GM10248 (cell line): Measurements from ENCODE around the gene TSLP.

Experiments used
- CTCF ChIA-PET: fragments of 300-600 bp; sonication (Branson Sonifier 250); formaldehyde crosslinking; extraction: SDS; loops from one replicate; lab custom pipeline; 2021; ENCODE audit warnings: antibody characterized with exemption; lab: Yijun Ruan, JAX
- POLR2A ChIA-PET: fragments of 350-650 bp; sonication (Branson Sonifier 250); formaldehyde crosslinking; extraction: SDS; loops from one replicate; lab custom pipeline; 2020; ENCODE audit warnings: antibody characterized with exemption; lab: Yijun Ruan, JAX
- DNase-seq: peaks from one replicate; pipeline ENCODE4 v3.0.0; 2012; ENCODE audit errors: extremely low spot score
- TF ChIP-seq, protein P1 (sequence below): IDR thresholded peaks from 2 replicates; pipeline ENCODE4 v1.5.1; 2012; ENCODE audit warnings: mild to moderate bottlenecking, low read depth; ENCODE audit errors: extremely low read depth, missing control alignments, control extremely low read depth

The TSLP gene

GRCh38 chr5:111071413-111071812 lies at the start of gene TSLP:
Gene TSLP, plus strand, starts transcription at chr5:111071713. Its CDS starts 178 bp downstream, at chr5:111071891.
- no peak for DNase-seq
- POLR2A ChIA-PET, result no interaction called here
- TF ChIP-seq, protein P1, sequence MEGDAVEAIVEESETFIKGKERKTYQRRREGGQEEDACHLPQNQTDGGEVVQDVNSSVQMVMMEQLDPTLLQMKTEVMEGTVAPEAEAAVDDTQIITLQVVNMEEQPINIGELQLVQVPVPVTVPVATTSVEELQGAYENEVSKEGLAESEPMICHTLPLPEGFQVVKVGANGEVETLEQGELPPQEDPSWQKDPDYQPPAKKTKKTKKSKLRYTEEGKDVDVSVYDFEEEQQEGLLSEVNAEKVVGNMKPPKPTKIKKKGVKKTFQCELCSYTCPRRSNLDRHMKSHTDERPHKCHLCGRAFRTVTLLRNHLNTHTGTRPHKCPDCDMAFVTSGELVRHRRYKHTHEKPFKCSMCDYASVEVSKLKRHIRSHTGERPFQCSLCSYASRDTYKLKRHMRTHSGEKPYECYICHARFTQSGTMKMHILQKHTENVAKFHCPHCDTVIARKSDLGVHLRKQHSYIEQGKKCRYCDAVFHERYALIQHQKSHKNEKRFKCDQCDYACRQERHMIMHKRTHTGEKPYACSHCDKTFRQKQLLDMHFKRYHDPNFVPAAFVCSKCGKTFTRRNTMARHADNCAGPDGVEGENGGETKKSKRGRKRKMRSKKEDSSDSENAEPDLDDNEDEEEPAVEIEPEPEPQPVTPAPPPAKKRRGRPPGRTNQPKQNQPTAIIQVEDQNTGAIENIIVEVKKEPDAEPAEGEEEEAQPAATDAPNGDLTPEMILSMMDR, result no peak
- CTCF ChIA-PET, result interaction anchor here (1.1 kb wide), 1 partner anchor 11 kb away, joined by 3 read pairs; no protein-coding TSS in a partner anchor

DNA sequence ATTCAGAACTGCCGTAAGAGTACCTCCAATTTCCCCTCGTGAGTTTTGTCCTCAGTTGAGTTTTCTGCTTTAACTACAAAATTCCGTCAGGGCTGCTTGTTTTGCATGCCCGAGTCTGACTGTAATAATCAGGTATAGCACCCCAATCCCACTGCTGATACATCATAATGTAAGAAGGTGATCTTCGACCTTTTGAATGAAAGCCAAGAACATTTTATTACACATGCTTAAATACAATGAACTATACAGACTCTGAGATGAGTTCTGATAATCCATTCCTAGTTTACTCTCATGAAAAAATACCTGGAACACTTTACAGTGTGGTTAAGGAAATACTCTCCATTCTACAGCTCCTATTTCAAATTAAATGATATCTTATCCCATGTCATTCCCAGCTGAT lies 49.2 kb upstream of the TSLP start:
- ChIA-PET POLR2A (no interaction called here), CTCF (no interaction called here)
- TF ChIP-seq, protein P1, result no peak
- no peak for DNase-seq

DNA sequence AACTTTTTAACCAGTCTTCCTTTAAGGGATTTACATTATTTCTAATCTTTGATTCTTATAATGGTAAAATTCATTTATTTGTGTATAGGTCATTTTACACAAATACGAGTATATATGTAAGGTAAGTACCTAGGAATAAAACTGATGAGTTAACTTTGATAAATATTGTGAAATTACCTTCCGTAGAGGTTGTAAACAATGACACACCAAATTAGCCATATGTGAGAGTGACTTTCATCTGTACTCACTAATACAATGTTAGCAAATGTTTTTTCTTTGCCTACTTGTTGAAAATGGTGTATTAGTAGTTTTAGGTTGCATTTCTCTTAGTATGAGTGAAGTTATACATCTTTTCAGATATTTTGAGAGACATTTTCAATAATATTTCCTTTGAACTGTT lies 42.6 kb upstream of the TSLP start:
- POLR2A ChIA-PET, result no interaction called here
- DNase-seq, result no peak
- CTCF ChIA-PET, result no interaction called here
- TF ChIP-seq, protein P1, result no peak

GRCh38 chr5:111043712-111044506 lies 27.6 kb upstream of the TSLP start:
- TF ChIP-seq, protein P1, result no peak
- DNase-seq, result no peak
- CTCF ChIA-PET, result interaction anchor here (1.2 to 1.8 kb wide), 3 partner anchors 8 to 49 kb away, joined by 3 to 7 read pairs (median 3); no protein-coding TSS in a partner anchor
- POLR2A ChIA-PET, result no interaction called here

- TF ChIP-seq, protein P1, result no peak
- no peak for DNase-seq
- POLR2A ChIA-PET, result no interaction called here
- CTCF ChIA-PET, result no interaction called here
Observed at GRCh38 chr5:111058064-111058463, 13.4 kb upstream of the TSLP start.

DNA sequence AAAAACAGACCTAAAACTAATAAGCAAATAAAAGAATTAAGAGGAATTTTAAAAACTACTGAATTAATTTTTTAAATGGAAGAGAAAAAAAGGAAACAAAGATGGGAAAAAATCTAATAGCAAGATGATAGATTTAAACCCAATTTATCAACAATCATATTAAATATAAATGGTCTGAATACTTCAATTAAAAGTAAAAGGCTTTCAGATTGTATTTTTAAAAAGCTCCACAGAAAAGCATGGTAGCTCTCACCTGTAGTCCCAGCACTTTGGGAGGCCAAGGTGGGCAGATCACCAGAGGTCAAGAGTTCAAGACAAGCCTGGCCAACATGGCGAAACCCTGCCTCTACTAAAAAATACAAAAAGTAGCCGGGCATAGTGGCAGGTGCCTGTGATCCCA lies 11.3 kb upstream of the TSLP start:
- DNase-seq, result no peak
- ChIA-PET CTCF (no interaction called here), POLR2A (no interaction called here)
- TF ChIP-seq, protein P1, result no peak
